Panc1 (cell line): ENCODE results near the gene ACCS. TPM values are rescaled to one million over a fixed set of nuclear protein-coding genes. Genes with fewer than 3 reads are reported as not detected.

Experiments used
- ATAC-seq: fragments of 200-7000 bp; cut with Tn5 transposase; 2 replicates; pipeline ENCODE4 v1.9.1; 2020; ENCODE audit warnings: mild to moderate bottlenecking, moderate library complexity
- BruUV-seq: library from RNA; stranded (reverse); fragments of 400-500 nt; replicated peaks from 2 replicates; lab custom pipeline; 2021; lab: Mats Ljungman, UMichigan
- CTCF ChIA-PET: fragments of 300-600 bp; sonication (Branson Sonifier 250); formaldehyde crosslinking; loops from one replicate; lab custom pipeline; 2022; ENCODE audit warnings: antibody characterized with exemption; lab: Charles Lee
- POLR2A ChIA-PET: fragments of 300-600 bp; sonication (Branson Sonifier 250); formaldehyde crosslinking; loops from one replicate; lab custom pipeline; 2022; ENCODE audit warnings: antibody characterized with exemption; lab: Charles Lee
- DNase-seq: peaks from one replicate; pipeline ENCODE4 v3.0.0-alpha.2; 2010; ENCODE audit warnings: low read depth, low spot score
- H3K27ac ChIP-seq: 2 replicates; pipeline ENCODE4 v1.5.1; 2011; ENCODE audit warnings: mild to moderate bottlenecking, low read length, inconsistent platforms
- H3K27me3 ChIP-seq: fragments of 200-500 bp; sonication (Bioruptor generic); 2 replicates; pipeline ENCODE4 v1.6.0; 2014; ENCODE audit warnings: low read length, inconsistent platforms; ENCODE audit not compliant: control insufficient read depth, insufficient read depth
- H3K36me3 ChIP-seq: fragments of 200-500 bp; sonication (Bioruptor generic); 2 replicates; pipeline ENCODE4 v1.5.1; 2014; ENCODE audit warnings: inconsistent platforms, mild to moderate bottlenecking, low read length, moderate library complexity; ENCODE audit not compliant: control insufficient read depth, insufficient read depth
- H3K4me1 ChIP-seq: 2 replicates; pipeline ENCODE4 v1.5.1; 2011; ENCODE audit warnings: inconsistent platforms, mild to moderate bottlenecking, low read length, moderate library complexity; ENCODE audit not compliant: control insufficient read depth, insufficient read depth
- H3K4me3 ChIP-seq, 2 experiments: 2 replicates each; pipeline ENCODE4 v1.5.1; 2011 to 2012; ENCODE audit warnings: low read depth in 2 of 2, low read length in 2 of 2, mild to moderate bottlenecking in 2 of 2, inconsistent platforms in 1 of 2, moderate library complexity in 1 of 2
- H3K9me3 ChIP-seq: fragments of 200-500 bp; sonication (Bioruptor generic); 2 replicates; pipeline ENCODE4 v1.5.1; 2014; ENCODE audit warnings: low read depth, mild to moderate bottlenecking, inconsistent platforms, low read length, moderate library complexity; ENCODE audit not compliant: control insufficient read depth, insufficient read depth
- CTCF ChIP-seq: fragments of 450-650 bp; IDR thresholded peaks from 2 replicates; pipeline ENCODE4 v1.5.1; 2017; ENCODE audit warnings: mild to moderate bottlenecking
- POLR2AphosphoS5 ChIP-seq: IDR thresholded peaks from 2 replicates; pipeline ENCODE4 v1.6.1; 2012; ENCODE audit warnings: mild to moderate bottlenecking, low read depth, low read length, moderate library complexity
- REST ChIP-seq, 2 experiments: IDR thresholded peaks; 2 replicates each; pipeline ENCODE4 v1.6.1; 2011 to 2012; ENCODE audit warnings: low read depth in 2 of 2, control low read depth in 1 of 2, low read length in 1 of 2, mild to moderate bottlenecking in 1 of 2, moderate library complexity in 1 of 2; ENCODE audit not compliant: insufficient read depth in 1 of 2
- SIN3A ChIP-seq: IDR thresholded peaks from 2 replicates; pipeline ENCODE4 v1.6.1; 2012; ENCODE audit warnings: low read depth, mild to moderate bottlenecking, low read length, moderate library complexity, borderline replicate concordance; ENCODE audit not compliant: insufficient read depth
- TCF7L2 ChIP-seq: IDR thresholded peaks from 2 replicates; pipeline ENCODE4 v1.6.1; 2011; ENCODE audit warnings: mild to moderate bottlenecking, low read depth, low read length, inconsistent platforms
- in situ Hi-C: cut with HindIII; loops from 2 replicates; pipeline ENCODE4 v1.10.0; 2016; ENCODE audit warnings: low sequenced_read_pairs, low pct_unique_long_range_greater_than_20kb
- intact Hi-C: fragments of 100-400 bp; cut with micrococcal nuclease; formaldehyde crosslinking; loops from one replicate; pipeline ENCODE4 v1.10.0; 2022; ENCODE audit not compliant: unreplicated experiment
- total RNA-seq: library from RNA; stranded (reverse); gene quantifications from one replicate; pipeline ENCODE4 v1.2.1, GENCODE V29; 2021; ENCODE audit not compliant: unreplicated experiment

Gene ACCS
- total RNA-seq, 1 experiment from 2014 or later, result 38.0 TPM

GRCh38 chr11:44031549-44031948 lies 34.5 kb upstream of the ACCS start:
- Histone ChIP-seq H3K27me3 (no peaks in the 10 kb centered on the region), H3K4me1 (no peaks in the 10 kb centered on the region), H3K4me3 (no peak overlapping the region), H3K36me3 (no peaks in the 10 kb centered on the region), H3K27ac (no peak overlapping the region), H3K9me3 (no peaks in the 10 kb centered on the region)
- intact Hi-C loops, result loop anchor here (10.0 kb wide), 1 partner anchor 87 kb away; the partner anchor contains the start of gene C11orf96
- ATAC-seq (no peak), DNase-seq (no peak)
- CTCF ChIA-PET, result no interaction called here
- no peak for TF ChIP-seq TCF7L2
- TF ChIP-seq CTCF, result no peak
- no peak for TF ChIP-seq SIN3A
- TF ChIP-seq REST (IDR thresholded peaks at IDR 0.05; ENCODE audit: insufficient read depth in 1 of 2, low read depth in 2 of 2, low read length in 1 of 2), result no peak
- TF ChIP-seq POLR2AphosphoS5, result no peak
- POLR2A ChIA-PET, result no interaction called here
- BruUV-seq, result no TSS peak
- in situ Hi-C loops, result no loop called here

GRCh38 chr11:44032299-44033085 lies 33.6 kb upstream of the ACCS start:
- ATAC-seq (no peak), DNase-seq (no peak)
- ChIA-PET POLR2A (no interaction called here), CTCF (interaction anchor here (0.5 kb wide), 1 partner anchor 142 kb away, joined by 4 read pairs; no protein-coding TSS in a partner anchor)
- no peak overlapping the region for H3K27ac ChIP-seq
- no peaks in the 10 kb centered on the region for H3K36me3 ChIP-seq
- BruUV-seq, result no TSS peak
- H3K4me3 ChIP-seq, result no peak overlapping the region
- intact Hi-C loops (loop anchor here (10.0 kb wide), 1 partner anchor 88 kb away; the partner anchor contains the start of gene C11orf96), in situ Hi-C loops (no loop called here)
- no peaks in the 10 kb centered on the region for H3K9me3 ChIP-seq
- no peaks in the 10 kb centered on the region for H3K4me1 ChIP-seq
- no peak for TF ChIP-seq REST (IDR thresholded peaks at IDR 0.05; ENCODE audit: insufficient read depth in 1 of 2, low read depth in 2 of 2, low read length in 1 of 2)
- no peaks in the 10 kb centered on the region for H3K27me3 ChIP-seq
